ENCODE measurements around the gene TUBGCP2. TPM values are rescaled to one million over a fixed set of nuclear protein-coding genes. Genes with fewer than 3 reads are reported as not detected.
"Not testable (repeated sequence)": the region's sequence is repeated elsewhere in the genome, so short reads cannot be mapped to it uniquely, and the experiment has no call there.

The TUBGCP2 gene
- total RNA-seq, 1 donor = 66.9 TPM

GRCh38 chr10:133268532-133268931 lies 40.1 kb downstream of the TUBGCP2 start:
- TF ChIP-seq CTCF (IDR thresholded peaks at IDR 0.05; ENCODE audit: insufficient read depth, low read depth, low read length) = no peak
- no peak for DNase-seq (ENCODE audit: low read depth)
- H3K4me3 ChIP-seq (ENCODE audit: low read depth, low read length) = no peak overlapping the region

- no peak for DNase-seq (ENCODE audit: low read depth)
- H3K4me3 ChIP-seq (ENCODE audit: low read depth, low read length) = no peak overlapping the region
- no peak for TF ChIP-seq CTCF (IDR thresholded peaks at IDR 0.05; ENCODE audit: insufficient read depth, low read depth, low read length)
Measured at GRCh38 chr10:133267829-133268228, 40.8 kb downstream of the TUBGCP2 start.

GRCh38 chr10:133267293-133267692 lies 41.4 kb downstream of the TUBGCP2 start:
- TF ChIP-seq CTCF (IDR thresholded peaks at IDR 0.05; ENCODE audit: insufficient read depth, low read depth, low read length) = no peak
- no peak for DNase-seq (ENCODE audit: low read depth)
- H3K4me3 ChIP-seq (ENCODE audit: low read depth, low read length) = no peak overlapping the region

GRCh38 chr10:133266056-133266795 lies 42.4 kb downstream of the TUBGCP2 start:
- no peak for DNase-seq (ENCODE audit: low read depth)
- H3K4me3 ChIP-seq (ENCODE audit: low read depth, low read length) = no peak overlapping the region
- TF ChIP-seq CTCF (IDR thresholded peaks at IDR 0.05; ENCODE audit: insufficient read depth, low read depth, low read length) = no peak

GRCh38 chr10:133265052-133265451 lies 43.6 kb downstream of the TUBGCP2 start:
- not testable (repeated sequence) for H3K4me3 ChIP-seq (ENCODE audit: low read depth, low read length); DNase-seq (ENCODE audit: low read depth)

GRCh38 chr10:133264461-133264860 lies 44.2 kb downstream of the TUBGCP2 start:
- TF ChIP-seq CTCF (IDR thresholded peaks at IDR 0.05; ENCODE audit: insufficient read depth, low read depth, low read length) = no peak
- H3K4me3 ChIP-seq (ENCODE audit: low read depth, low read length) = no peak overlapping the region
- DNase-seq (ENCODE audit: low read depth) = no peak

- TF ChIP-seq CTCF (IDR thresholded peaks at IDR 0.05; ENCODE audit: insufficient read depth, low read depth, low read length) = no peak
- DNase-seq (ENCODE audit: low read depth) = no peak
Measured at GRCh38 chr10:133263674-133264073, 45.0 kb downstream of the TUBGCP2 start.

More at GRCh38 chr10:133263674-133264073, 45.0 kb downstream of the TUBGCP2 start:
- H3K4me3 ChIP-seq (ENCODE audit: low read depth, low read length) = no peak overlapping the region
